CD4-positive, alpha-beta T cell treated with Interleukin-12 subunit alpha and Interleukin-12 subunit beta, for 1 hour (primary cell): ENCODE data around the gene SULF2.
A peak's percentile ranks its signal among the peaks of the same experiment; 100 is the strongest.
"Not testable (repeated sequence)": the region's sequence is repeated elsewhere in the genome, so short reads cannot be mapped to it uniquely, and the experiment has no call there.

Experiments
- DNase-seq: peaks from one replicate; pipeline ENCODE4 v3.0.0-alpha.2; 2020

Gene SULF2

GRCh38 chr20:47804224-47804825, 19.0 kb upstream of the SULF2 start:
- not testable (repeated sequence) for DNase-seq

- no peak for DNase-seq
These were observed 17.7 kb upstream of the SULF2 start for GRCh38 chr20:47802975-47803374.

GRCh38 chr20:47802226-47802920, 17.1 kb upstream of the SULF2 start:
- DNase-seq: no peak

GRCh38 chr20:47801759-47802158, 16.5 kb upstream of the SULF2 start:
- DNase-seq: no peak

GRCh38 chr20:47801079-47801478, 15.8 kb upstream of the SULF2 start:
- no peak for DNase-seq

GRCh38 chr20:47800623-47801022, 15.3 kb upstream of the SULF2 start:
- no peak for DNase-seq

GRCh38 chr20:47799116-47799715, 13.9 kb upstream of the SULF2 start:
- no peak for DNase-seq

- no peak for DNase-seq
These were observed 11.7 kb upstream of the SULF2 start for GRCh38 chr20:47796971-47797370.

- no peak for DNase-seq
These were observed 10.1 kb upstream of the SULF2 start for GRCh38 chr20:47795214-47795907.

- DNase-seq: not testable (repeated sequence)
These were observed 9.0 kb upstream of the SULF2 start for GRCh38 chr20:47794264-47794663.

GRCh38 chr20:47792021-47792618, 6.8 kb upstream of the SULF2 start:
- DNase-seq: no peak

GRCh38 chr20:47791084-47791599, 5.9 kb upstream of the SULF2 start:
- DNase-seq: no peak

GRCh38 chr20:47790580-47790965, 5.3 kb upstream of the SULF2 start:
- no peak for DNase-seq

GRCh38 chr20:47789764-47790579, 4.7 kb upstream of the SULF2 start:
- DNase-seq: no peak

GRCh38 chr20:47789081-47789763, 3.9 kb upstream of the SULF2 start:
- no peak for DNase-seq

GRCh38 chr20:47788741-47789080, 3.4 kb upstream of the SULF2 start:
- DNase-seq: no peak

GRCh38 chr20:47786765-47787107, 1.5 kb upstream of the SULF2 start:
- no peak for DNase-seq

- peak; percentile 3 for DNase-seq
These were observed 828 bp upstream of the SULF2 start for GRCh38 chr20:47785854-47786764.

- DNase-seq: no peak
These were observed 526 bp downstream of the SULF2 start for GRCh38 chr20:47784599-47785310.
